GM13977 (cell line): ENCODE measurements around the gene IFIT1B.

Experiments
- DNase-seq: peaks from one replicate; pipeline ENCODE4 v3.0.0; 2012; ENCODE audit warnings: low spot score
- CTCF ChIP-seq: IDR thresholded peaks from 2 replicates; pipeline ENCODE4 v1.5.1; 2012; ENCODE audit warnings: mild to moderate bottlenecking, control low read depth; ENCODE audit not compliant: insufficient read depth; ENCODE audit errors: extremely low read depth, missing control alignments
- in situ Hi-C: fragments of 300-500 bp; cut with MboI; formaldehyde crosslinking; loops from one replicate; pipeline ENCODE4 v1.12.0; 2022; ENCODE audit warnings: low sequenced_read_pairs, low pct_unique_long_range_greater_than_20kb, mixed read lengths, inconsistent platforms; ENCODE audit not compliant: unreplicated experiment

The IFIT1B gene

GRCh38 chr10:89391907-89392756 lies 14.3 kb downstream of the IFIT1B start, which contains the start of gene IFIT1:
TSS of gene IFIT1 (plus strand) at chr10:89392623. CDS start at chr10:89392713, 90 bp downstream.
- peak; percentile 47 for DNase-seq
- TF ChIP-seq CTCF, result no peak
- in situ Hi-C loops, result no loop called here

GRCh38 chr10:89392974-89393373 lies 15.1 kb downstream of the IFIT1B start:
- in situ Hi-C loops, result no loop called here
- TF ChIP-seq CTCF, result no peak
- DNase-seq, result no peak

GRCh38 chr10:89393898-89394297 lies 16.0 kb downstream of the IFIT1B start:
- in situ Hi-C loops, result no loop called here
- no peak for DNase-seq
- no peak for TF ChIP-seq CTCF

GRCh38 chr10:89395141-89395540 lies 17.3 kb downstream of the IFIT1B start:
- in situ Hi-C loops, result no loop called here
- no peak for DNase-seq
- no peak for TF ChIP-seq CTCF

GRCh38 chr10:89398003-89398749 lies 20.3 kb downstream of the IFIT1B start:
- DNase-seq, result no peak
- in situ Hi-C loops, result no loop called here
- TF ChIP-seq CTCF, result no peak

GRCh38 chr10:89399956-89400355 lies 22.1 kb downstream of the IFIT1B start:
- DNase-seq, result no peak
- no peak for TF ChIP-seq CTCF
- in situ Hi-C loops, result no loop called here
